ENCODE results near the gene EIF3B.
"Not testable (repeated sequence)": the region's sequence is repeated elsewhere in the genome, so short reads cannot be mapped to it uniquely, and the experiment has no call there.

Gene EIF3B

DNA sequence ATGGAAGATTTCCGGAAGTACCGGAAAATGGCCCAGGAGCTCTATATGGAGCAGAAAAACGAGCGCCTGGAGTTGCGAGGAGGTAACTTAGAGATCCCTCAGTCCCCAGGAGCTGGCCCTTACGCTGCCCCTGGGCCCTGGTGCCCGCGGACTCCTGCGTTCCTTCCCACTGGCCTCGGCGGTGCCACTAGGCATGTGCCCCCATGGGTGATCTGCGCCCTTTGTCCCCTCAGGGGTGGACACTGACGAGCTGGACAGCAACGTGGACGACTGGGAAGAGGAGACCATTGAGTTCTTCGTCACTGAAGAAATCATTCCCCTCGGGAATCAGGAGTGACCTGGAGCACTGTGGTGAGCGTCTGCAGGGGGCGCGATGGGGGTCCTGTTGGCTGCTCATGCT is 24.5 kb downstream of the EIF3B start:
- no peak for DNase-seq

GRCh38 chr7:2379821-2380450 is 25.3 kb downstream of the EIF3B start:
- no peak for DNase-seq

- no peak for DNase-seq
Observed at GRCh38 chr7:2380461-2380860, 25.8 kb downstream of the EIF3B start.

- DNase-seq, result no peak
Observed at GRCh38 chr7:2381227-2381626, 26.6 kb downstream of the EIF3B start.

DNA sequence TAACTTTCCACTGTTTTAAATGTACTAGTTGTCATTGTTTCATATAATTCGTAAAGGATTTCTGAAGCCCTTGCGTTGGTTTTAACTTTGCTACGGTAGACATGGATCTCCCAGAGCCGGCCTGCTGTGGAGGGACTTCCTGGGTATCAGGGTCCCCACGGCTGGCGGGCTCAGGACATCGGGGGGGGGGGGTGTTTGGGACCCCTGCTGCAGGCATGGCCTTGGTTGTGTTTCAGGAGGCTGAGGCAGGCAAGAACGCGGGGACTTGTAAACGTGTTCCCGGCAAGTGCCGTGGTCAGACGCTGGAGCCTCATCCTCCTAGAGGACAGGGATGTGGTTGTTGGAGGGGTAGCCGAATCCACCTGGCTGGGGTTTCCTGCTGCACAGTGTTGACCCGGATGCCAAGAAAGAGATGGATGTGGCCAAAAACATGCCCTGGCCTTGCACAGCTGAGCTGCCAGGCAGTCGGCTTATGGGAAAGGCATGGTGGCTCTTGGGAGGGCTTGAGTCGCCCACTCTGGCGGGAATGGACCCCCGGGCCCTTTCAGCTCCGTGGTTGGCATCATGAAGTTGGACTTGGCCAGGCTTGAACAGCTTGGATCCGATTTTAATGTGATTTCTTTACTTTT is 27.4 kb downstream of the EIF3B start:
- DNase-seq, result no peak

- DNase-seq, result no peak
Observed at GRCh38 chr7:2383543-2384274, 29.1 kb downstream of the EIF3B start.

- no peak for DNase-seq
Observed at GRCh38 chr7:2384354-2385243, 30.0 kb downstream of the EIF3B start.

- not testable (repeated sequence) for DNase-seq
Observed at GRCh38 chr7:2386122-2386521, 31.5 kb downstream of the EIF3B start.

DNA sequence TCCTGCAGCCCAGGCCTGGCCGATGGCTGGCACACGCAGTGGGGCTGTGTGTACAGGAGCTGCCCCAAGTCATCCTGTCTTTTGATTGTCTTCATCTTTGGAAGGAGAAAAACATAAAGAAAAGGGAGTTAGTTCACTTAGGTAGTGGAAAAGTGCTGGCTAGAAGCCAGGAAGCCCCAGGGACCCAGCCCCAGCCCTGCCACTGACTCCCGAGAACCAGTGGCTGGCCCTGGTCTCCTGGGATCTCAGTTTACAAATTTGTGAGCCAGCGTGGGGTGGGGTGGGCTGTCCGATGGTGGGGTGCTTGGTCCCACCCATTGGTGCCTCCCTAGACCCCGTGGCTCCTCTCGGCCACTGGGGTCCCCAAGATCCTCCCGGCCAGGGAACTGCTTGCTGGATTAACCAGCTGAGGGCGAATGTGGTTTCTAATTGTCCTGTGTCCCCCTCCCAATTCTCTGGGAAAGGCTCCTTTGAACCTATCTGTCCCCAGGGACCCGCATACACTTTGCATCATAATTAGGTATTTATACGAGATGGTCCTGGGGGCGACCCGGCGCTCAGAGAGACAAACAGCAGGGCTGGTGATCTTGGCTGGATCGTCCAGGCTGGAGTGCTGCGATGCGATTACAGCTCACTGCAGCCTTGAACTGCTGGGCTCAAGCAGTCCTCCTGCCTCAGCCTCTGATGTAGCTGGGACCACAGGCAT is 32.5 kb downstream of the EIF3B start:
- peak; percentile 72 to 92 for DNase-seq

DNA sequence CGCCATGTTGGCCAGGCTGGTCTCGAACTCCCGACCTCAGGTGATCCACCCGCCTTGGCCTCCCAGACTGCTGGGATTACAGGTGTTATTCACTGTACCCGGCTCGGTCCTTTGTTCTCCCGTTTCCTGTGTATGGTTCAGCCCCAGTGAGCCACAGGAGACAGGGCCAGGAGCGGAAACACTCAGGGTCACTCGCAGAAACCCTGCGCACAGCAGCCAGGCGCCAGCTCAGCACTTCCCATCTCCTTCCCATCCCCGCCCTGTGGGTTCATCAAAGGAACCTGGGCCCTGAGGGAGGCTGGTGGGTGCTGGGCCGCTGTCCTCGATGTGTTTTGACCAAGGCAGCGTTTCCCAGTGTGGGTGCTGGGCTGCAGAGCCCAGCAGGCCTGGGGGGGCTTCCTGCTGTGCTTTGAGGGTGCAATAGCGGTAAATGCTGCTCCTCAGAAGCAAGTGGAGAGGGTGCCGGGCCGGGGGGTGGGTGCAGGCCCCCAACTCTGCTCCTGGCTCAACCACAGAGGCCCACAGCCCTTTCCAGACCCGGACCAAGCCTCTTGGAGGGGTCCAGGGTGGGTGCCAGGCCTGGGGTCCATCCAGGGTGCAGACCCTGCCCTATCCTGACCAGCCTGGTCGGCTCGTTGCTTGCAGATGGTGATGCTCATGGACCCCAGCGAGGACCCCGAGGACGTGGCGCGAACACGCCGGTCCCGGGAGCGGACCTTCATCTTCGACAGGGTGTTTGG is 33.4 kb downstream of the EIF3B start:
- no peak for DNase-seq

- no peak for DNase-seq
Observed at GRCh38 chr7:2388637-2388954, 34.0 kb downstream of the EIF3B start.

- not testable (repeated sequence) for DNase-seq
Observed at GRCh38 chr7:2390020-2390816, 35.6 kb downstream of the EIF3B start.

DNA sequence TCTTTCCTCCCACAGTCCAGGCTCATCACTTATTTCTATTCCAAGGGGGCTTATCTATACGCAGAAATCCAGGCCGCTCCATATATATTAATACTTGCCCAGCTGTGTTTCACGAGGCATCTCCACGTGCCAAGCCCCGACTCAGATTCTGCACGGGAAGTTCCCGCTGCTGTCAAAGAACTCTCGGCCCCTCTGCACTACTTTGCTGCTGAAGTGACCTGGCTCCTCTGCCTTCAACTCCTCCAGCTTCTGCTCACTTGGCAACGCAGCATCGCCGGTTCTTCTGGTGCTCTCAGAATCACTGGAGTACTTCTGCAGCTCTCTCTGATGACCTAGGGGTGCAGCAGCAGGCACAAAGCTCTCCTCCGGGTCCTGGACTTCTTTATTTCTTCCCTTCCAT is 39.1 kb downstream of the EIF3B start:
- DNase-seq, result no peak

DNA sequence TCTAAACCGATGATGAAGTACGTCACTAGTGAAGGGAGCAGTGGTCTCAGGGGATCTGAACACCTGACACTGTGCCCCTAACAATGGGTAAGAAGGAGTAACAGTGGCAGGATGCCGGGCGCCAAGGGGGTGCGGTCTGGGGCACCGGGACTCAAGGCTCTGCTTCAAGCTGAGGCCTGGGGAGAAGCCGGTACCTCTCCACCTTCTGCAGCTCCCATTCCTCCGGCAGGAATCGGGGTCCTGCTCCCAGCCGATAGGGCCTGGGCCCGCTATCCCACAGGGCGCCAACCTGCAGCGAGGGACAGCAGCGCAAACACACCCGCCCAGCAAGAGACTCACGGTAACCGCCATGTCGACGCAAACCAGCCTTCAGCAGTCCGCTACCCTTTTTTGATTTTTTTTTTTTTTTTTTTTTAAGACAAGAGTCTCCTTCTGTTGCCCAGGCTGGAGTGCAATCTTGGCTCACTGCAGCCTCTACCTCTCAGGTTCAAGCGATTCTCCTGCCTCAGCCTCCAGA is 40.0 kb downstream of the EIF3B start:
- no peak for DNase-seq

GRCh38 chr7:2398506-2398905 is 43.9 kb downstream of the EIF3B start:
- DNase-seq, result no peak

GRCh38 chr7:2399848-2400587 is 45.4 kb downstream of the EIF3B start:
- DNase-seq, result no peak

- no peak for DNase-seq
Observed at GRCh38 chr7:2402687-2403013, 48.0 kb downstream of the EIF3B start.

- peak; percentile 52 to 96 for DNase-seq
Observed at GRCh38 chr7:2403014-2403717, 48.5 kb downstream of the EIF3B start, which contains the start of gene CHST12. Gene CHST12, plus strand, starts transcription at chr7:2403611. Its CDS starts 29,029 bp downstream, at chr7:2432640.

All from NCI-H526 (cell line).